ENCODE results near the gene MZB1. TPM values are rescaled to one million over a fixed set of nuclear protein-coding genes. Genes with fewer than 3 reads are reported as not detected.

MZB1 gene
- total and polyA plus RNA-seq, 9 donors: 0.50 to 1.8 (median 1.2) TPM; not detected in 1

- Histone ChIP-seq H3K27ac (peak overlapping the region in 1 of 2 donors; percentile 4), H3K4me1 (ENCODE audit: insufficient read depth) (peaks cover 5% of the 10 kb centered on the region), H3K4me3 (no peak overlapping the region), H3K36me3 (no peaks in the 10 kb centered on the region), H3K9me3 (no peaks in the 10 kb centered on the region), H3K27me3 (no peaks in the 10 kb centered on the region)
- intact Hi-C loops (cut with DNase I): loop anchor here in 1 of 4 donors (5.0 kb wide), 1 partner anchor 101 kb away; no protein-coding TSS in a partner anchor
- WGBS, 3 donors: 71 to 82% (median 80%) methylated on average over 9 of the region's 9 CpGs
- TF ChIP-seq EP300 (IDR thresholded peaks at IDR 0.05) (no peak), POLR2A (IDR thresholded peaks at IDR 0.05) (no peak), CTCF (IDR thresholded peaks at IDR 0.05) (no peak)
- no peak for DNase-seq
Observed at GRCh38 chr5:139416651-139417050, 26.9 kb upstream of the MZB1 start.

GRCh38 chr5:139415869-139416268, 26.2 kb upstream of the MZB1 start:
- Histone ChIP-seq H3K27ac (no peak overlapping the region), H3K27me3 (no peaks in the 10 kb centered on the region), H3K9me3 (no peaks in the 10 kb centered on the region), H3K36me3 (no peaks in the 10 kb centered on the region), H3K4me3 (no peak overlapping the region), H3K4me1 (ENCODE audit: insufficient read depth) (peaks cover 5% of the 10 kb centered on the region)
- TF ChIP-seq CTCF (IDR thresholded peaks at IDR 0.05) (no peak), POLR2A (IDR thresholded peaks at IDR 0.05) (no peak), EP300 (IDR thresholded peaks at IDR 0.05) (no peak)
- intact Hi-C loops (cut with DNase I): loop anchor here in 1 of 4 donors (5.0 kb wide), 1 partner anchor 101 kb away; no protein-coding TSS in a partner anchor
- DNase-seq: no peak

GRCh38 chr5:139415221-139415861, 25.6 kb upstream of the MZB1 start:
- Histone ChIP-seq H3K36me3 (no peaks in the 10 kb centered on the region), H3K9me3 (no peaks in the 10 kb centered on the region), H3K4me3 (no peak overlapping the region), H3K4me1 (ENCODE audit: insufficient read depth) (peaks cover 5% of the 10 kb centered on the region), H3K27me3 (no peaks in the 10 kb centered on the region), H3K27ac (no peak overlapping the region)
- DNase-seq: no peak
- intact Hi-C loops (cut with DNase I): loop anchor here in 1 of 4 donors (5.0 kb wide), 1 partner anchor 102 kb away; no protein-coding TSS in a partner anchor
- TF ChIP-seq POLR2A (IDR thresholded peaks at IDR 0.05) (no peak), CTCF (IDR thresholded peaks at IDR 0.05) (no peak), EP300 (IDR thresholded peaks at IDR 0.05) (no peak)
- WGBS, 3 donors: 65 to 79% (median 73%) methylated on average over 8 of the region's 8 CpGs

- WGBS, 3 donors: 66 to 81% (median 79%) methylated on average over 9 of the region's 9 CpGs
- H3K27me3 ChIP-seq: no peaks in the 10 kb centered on the region
- intact Hi-C loops (cut with DNase I): loop anchor here in 1 of 4 donors (5.0 kb wide), 1 partner anchor 103 kb away; no protein-coding TSS in a partner anchor
- H3K9me3 ChIP-seq: no peaks in the 10 kb centered on the region
- peaks cover 5% of the 10 kb centered on the region for H3K4me1 ChIP-seq (ENCODE audit: insufficient read depth)
- DNase-seq: no peak
- TF ChIP-seq POLR2A (IDR thresholded peaks at IDR 0.05): no peak
- TF ChIP-seq CTCF (IDR thresholded peaks at IDR 0.05): no peak
- no peak for TF ChIP-seq EP300 (IDR thresholded peaks at IDR 0.05)
- no peaks in the 10 kb centered on the region for H3K36me3 ChIP-seq
- H3K27ac ChIP-seq: no peak overlapping the region
- no peak overlapping the region for H3K4me3 ChIP-seq
Observed at GRCh38 chr5:139414581-139415130, 24.9 kb upstream of the MZB1 start.
